22Rv1 (cell line): ENCODE measurements around the gene ELMOD1.

ENCODE experiments used
- CTCF ChIP-seq: fragments of 450-650 bp; IDR thresholded peaks from 2 replicates; pipeline ENCODE4 v1.5.1; 2017; ENCODE audit warnings: mild to moderate bottlenecking
- ZFX ChIP-seq: fragments of 450-650 bp; IDR thresholded peaks from 2 replicates; pipeline ENCODE4 v1.6.1; 2017; ENCODE audit warnings: antibody characterized with exemption, borderline replicate concordance

GRCh38 chr11:107659310-107659709 lies 68.4 kb downstream of the ELMOD1 start:
- TF ChIP-seq CTCF (no peak), ZFX (no peak)
